ENCODE data around the gene CCL13. TPM values are rescaled to one million over a fixed set of nuclear protein-coding genes. Genes with fewer than 3 reads are reported as not detected.

The CCL13 gene
- polyA plus RNA-seq, 1 of the 3 experiments (the other 2 are of a cell fraction): not detected

- ChIA-PET CTCF (interaction anchor here (1.9 kb wide), 1 partner anchor 50 kb away, joined by 8 read pairs; no protein-coding TSS in a partner anchor), POLR2A (no interaction called here)
- TF ChIP-seq SIN3A (IDR thresholded peaks at IDR 0.05; ENCODE audit: borderline replicate concordance, low read depth, low read length) (no peak), FOSL2 (IDR thresholded peaks at IDR 0.05; ENCODE audit: borderline replicate concordance, low read depth) (no peak), IRF3 (IDR thresholded peaks at IDR 0.05; ENCODE audit: low read depth, low read length) (no peak), CTCF (IDR thresholded peaks at IDR 0.05) (no peak), USF2 (IDR thresholded peaks at IDR 0.05; ENCODE audit: borderline replicate concordance, low read depth, low read length) (no peak), SMC3 (IDR thresholded peaks at IDR 0.05; ENCODE audit: low read depth, low read length) (no peak), RXRA (IDR thresholded peaks at IDR 0.05; ENCODE audit: borderline replicate concordance, low read depth) (no peak), POLR2AphosphoS5 (IDR thresholded peaks at IDR 0.05; ENCODE audit: low read depth, low read length) (no peak), EZH2phosphoT487 (IDR thresholded peaks at IDR 0.05; ENCODE audit: borderline replicate concordance, low read depth) (no peak), ZBTB33 (IDR thresholded peaks at IDR 0.05; ENCODE audit: borderline replicate concordance, low read depth) (no peak), EP300 (IDR thresholded peaks at IDR 0.05; ENCODE audit: borderline replicate concordance in 1 of 2, low read depth in 1 of 2, low read length in 1 of 2) (no peak)
These were observed 45.0 kb upstream of the CCL13 start for GRCh38 chr17:34311291-34311690.

More at GRCh38 chr17:34311291-34311690, 45.0 kb upstream of the CCL13 start:
- Histone ChIP-seq H3K4me2 (no peak overlapping the region), H4K20me1 (ENCODE audit: insufficient read depth) (no peaks in the 10 kb centered on the region), H3K9me3 (no peaks in the 10 kb centered on the region), H3K4me3 (ENCODE audit: low read depth in 2 of 2, low read length in 1 of 2) (no peak overlapping the region), H3K27me3 (ENCODE audit: insufficient read depth) (no peaks in the 10 kb centered on the region), H3K4me1 (ENCODE audit: control insufficient read depth in 1 of 2, insufficient read depth in 2 of 2, low read depth in 1 of 2, low read length in 1 of 2) (no peaks in the 10 kb centered on the region), H3K79me2 (ENCODE audit: insufficient read depth) (no peaks in the 10 kb centered on the region), H3F3A (replicated peaks; ENCODE audit: insufficient read depth) (no peaks in the 10 kb centered on the region), H3K27ac (ENCODE audit: low read depth in 2 of 2, low read length in 1 of 2) (no peak overlapping the region), H3K9ac (no peak overlapping the region), H2AFZ (ENCODE audit: low read depth) (no peak overlapping the region), H3K9me2 (no peaks in the 10 kb centered on the region), H3K36me3 (replicated peaks in 1 of 2; ENCODE audit: control insufficient read depth in 1 of 2, insufficient read depth in 2 of 2, low read length in 1 of 2) (no peaks in the 10 kb centered on the region)
- DNase-seq: no peak
- 67% methylated on average over 7 of the region's 7 CpGs for WGBS (ENCODE audit: low lambda C conversion rate)
